Measurements from ENCODE around the gene ERG28. TPM values are rescaled to one million over a fixed set of nuclear protein-coding genes. Genes with fewer than 3 reads are reported as not detected.
"Not testable (repeated sequence)": the region's sequence is repeated elsewhere in the genome, so short reads cannot be mapped to it uniquely, and the experiment has no call there.

The ERG28 gene
- total RNA-seq, 2 experiments from 2014 or later, result 22.9 to 25.1 TPM

DNA sequence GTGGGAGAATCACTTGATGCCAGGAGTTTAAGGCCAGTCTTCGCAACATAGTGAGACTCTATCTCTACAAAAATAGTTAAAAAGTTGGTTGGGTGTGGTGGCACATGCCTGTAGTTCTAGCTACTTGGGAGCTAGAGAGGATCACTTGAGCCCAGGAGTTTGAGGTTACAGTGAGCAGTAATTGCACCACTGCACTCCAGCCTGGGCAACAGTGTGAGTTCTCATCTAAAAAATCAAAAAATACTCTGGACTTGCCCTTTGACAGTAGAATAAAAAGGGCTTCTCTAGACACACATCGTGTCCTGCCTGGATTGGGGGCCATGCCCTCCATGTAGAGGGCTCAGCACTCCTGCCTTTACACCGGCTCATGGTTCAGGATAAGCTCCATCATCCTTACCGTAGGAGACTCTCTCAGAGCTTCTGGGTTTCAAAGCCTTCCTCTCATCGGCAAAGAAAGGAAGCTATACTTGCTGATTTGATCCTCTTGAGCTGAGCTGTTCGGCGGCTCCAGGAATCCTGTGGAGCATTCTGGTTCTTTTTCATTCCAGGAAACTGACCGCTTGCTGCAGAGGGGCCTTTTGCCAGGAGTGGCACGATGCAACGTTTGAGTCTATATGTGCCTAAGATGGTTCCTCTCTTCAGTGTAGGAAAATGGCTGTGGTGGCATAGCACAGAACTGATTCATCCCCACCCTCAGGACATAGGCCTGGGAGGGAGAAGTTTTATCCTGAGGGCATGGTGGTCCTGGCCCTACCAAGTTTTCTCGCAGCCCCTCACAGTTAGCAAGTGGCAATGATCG lies 52.6 kb downstream of the ERG28 start:
- DNase-seq (no peak), ATAC-seq (no peak)
- Mint-ChIP-seq H3K9me3 (ENCODE audit: low read depth) (peaks cover 11% of the 10 kb centered on the region), H3K4me3 (no peak overlapping the region), H3K4me1 (no peaks in the 10 kb centered on the region), H3K27me3 (no peaks in the 10 kb centered on the region), H3K36me3 (peaks cover 6% of the 10 kb centered on the region), H3K27ac (no peak overlapping the region)
- CTCF ChIA-PET, result no interaction called here

DNA sequence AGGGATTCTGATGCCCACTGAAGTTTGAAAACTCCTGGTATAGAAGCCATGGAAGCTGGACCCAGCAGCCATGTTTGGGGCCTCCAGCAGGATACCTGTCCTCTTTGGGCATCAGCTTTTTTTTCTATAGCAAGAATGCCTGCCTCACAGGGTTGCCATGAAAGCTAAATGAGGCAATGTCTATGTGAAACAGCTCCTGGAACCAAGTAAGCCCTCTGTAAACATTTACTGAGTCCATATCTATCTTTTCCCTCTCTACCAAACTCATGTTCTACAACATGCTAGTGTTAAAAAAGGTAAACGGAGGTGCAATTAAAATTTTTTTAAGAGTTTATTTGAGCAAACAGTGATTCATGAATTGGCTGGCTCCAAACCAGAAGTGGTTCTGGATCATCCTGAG lies 53.6 kb downstream of the ERG28 start:
- ATAC-seq, result no peak
- no peaks in the 10 kb centered on the region for H3K4me1 Mint-ChIP-seq
- H3K27me3 Mint-ChIP-seq, result no peaks in the 10 kb centered on the region
- H3K36me3 Mint-ChIP-seq, result peaks cover 5% of the 10 kb centered on the region
- H3K9me3 Mint-ChIP-seq (ENCODE audit: low read depth), result peaks cover 11% of the 10 kb centered on the region
- no peak overlapping the region for H3K27ac Mint-ChIP-seq
- CTCF ChIA-PET, result no interaction called here
- no peak overlapping the region for H3K4me3 Mint-ChIP-seq
- no peak for DNase-seq

GRCh38 chr14:75605916-75606315 lies 54.8 kb downstream of the ERG28 start:
- CTCF ChIA-PET, result no interaction called here
- Mint-ChIP-seq H3K4me1 (no peaks in the 10 kb centered on the region), H3K27me3 (no peaks in the 10 kb centered on the region), H3K4me3 (no peak overlapping the region), H3K36me3 (peaks cover 5% of the 10 kb centered on the region), H3K27ac (no peak overlapping the region), H3K9me3 (ENCODE audit: low read depth) (peaks cover 11% of the 10 kb centered on the region)
- no peak for DNase-seq
- no peak for ATAC-seq

DNA sequence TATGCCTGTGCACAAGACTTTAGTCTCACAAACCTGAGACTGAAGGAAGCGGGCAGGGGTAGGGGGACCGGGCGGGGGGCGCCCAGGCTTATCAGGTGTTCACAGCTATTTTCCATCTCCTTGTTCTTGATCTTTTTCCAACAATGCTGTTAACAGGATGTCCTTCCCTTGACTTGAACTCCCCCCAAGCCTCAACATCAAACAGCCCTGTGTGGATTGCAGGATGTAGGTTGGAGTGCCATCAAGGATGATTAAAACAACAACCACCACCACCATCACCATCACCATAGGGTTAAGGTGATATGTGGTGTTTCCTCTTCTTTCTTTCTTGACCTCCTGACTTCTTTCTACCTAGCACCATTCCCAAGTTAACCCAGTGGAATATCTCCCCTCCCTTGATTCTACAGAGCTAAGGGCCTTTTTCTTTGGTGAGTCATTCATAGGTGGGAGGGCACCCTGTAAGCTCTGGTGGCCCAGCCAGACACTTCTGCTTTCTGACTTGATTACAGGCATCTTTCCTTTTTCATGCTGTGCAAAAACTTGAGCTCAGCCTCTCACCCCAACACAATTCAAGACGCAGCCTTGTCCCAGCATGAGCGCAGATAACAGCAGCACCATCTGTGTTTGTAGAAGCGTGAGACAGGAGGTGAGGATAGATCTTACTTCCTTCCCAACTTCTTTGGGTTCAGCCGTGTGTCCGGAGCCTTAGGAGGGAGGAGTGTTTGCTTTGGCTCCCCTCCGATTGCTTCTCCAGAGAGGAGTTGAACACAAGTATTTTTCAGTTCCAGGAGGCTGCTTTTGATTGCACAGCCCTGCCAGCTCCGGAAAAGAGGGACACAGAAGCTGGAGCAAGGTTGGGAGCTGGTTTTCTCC lies 55.5 kb downstream of the ERG28 start:
- peaks cover 5% of the 10 kb centered on the region for H3K36me3 Mint-ChIP-seq
- DNase-seq, result no peak
- ATAC-seq, result no peak
- H3K9me3 Mint-ChIP-seq (ENCODE audit: low read depth), result peaks cover 11% of the 10 kb centered on the region
- CTCF ChIA-PET, result no interaction called here
- H3K4me3 Mint-ChIP-seq, result no peak overlapping the region
- no peaks in the 10 kb centered on the region for H3K4me1 Mint-ChIP-seq
- no peak overlapping the region for H3K27ac Mint-ChIP-seq
- H3K27me3 Mint-ChIP-seq, result peaks cover 2% of the 10 kb centered on the region

DNA sequence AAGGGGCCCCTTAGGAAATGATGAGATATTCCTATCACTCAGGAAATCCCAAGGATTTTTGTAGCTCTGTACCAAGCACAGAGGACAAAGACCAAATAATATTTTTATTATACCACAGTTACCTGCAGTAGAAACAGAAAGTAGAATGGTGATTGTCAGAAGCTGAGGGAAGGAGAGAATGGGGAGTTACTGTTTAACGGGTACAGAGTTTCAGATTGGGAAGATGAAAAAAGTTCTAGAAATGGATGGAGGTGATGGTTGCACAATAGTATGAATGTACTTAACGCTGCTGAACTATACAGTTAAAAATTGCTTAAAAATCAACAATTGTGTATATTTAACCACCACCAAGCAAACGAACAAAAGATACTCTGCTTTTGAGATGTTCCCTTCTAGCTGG lies 58.2 kb downstream of the ERG28 start:
- DNase-seq (no peak), ATAC-seq (no peak)
- CTCF ChIA-PET, result no interaction called here
- peaks cover 3% of the 10 kb centered on the region for H3K36me3 Mint-ChIP-seq
- peaks cover 3% of the 10 kb centered on the region for H3K9me3 Mint-ChIP-seq (ENCODE audit: low read depth)
- no peak overlapping the region for H3K4me3 Mint-ChIP-seq
- peaks cover 2% of the 10 kb centered on the region for H3K27me3 Mint-ChIP-seq
- no peak overlapping the region for H3K27ac Mint-ChIP-seq
- no peaks in the 10 kb centered on the region for H3K4me1 Mint-ChIP-seq

- ATAC-seq; DNase-seq; H3K27me3 Mint-ChIP-seq; H3K36me3 Mint-ChIP-seq; H3K9me3 Mint-ChIP-seq (ENCODE audit: low read depth); H3K4me1 Mint-ChIP-seq; H3K27ac Mint-ChIP-seq; CTCF ChIA-PET; H3K4me3 Mint-ChIP-seq: not testable (repeated sequence)
Measured at GRCh38 chr14:75601061-75601460, 59.6 kb downstream of the ERG28 start.

DNA sequence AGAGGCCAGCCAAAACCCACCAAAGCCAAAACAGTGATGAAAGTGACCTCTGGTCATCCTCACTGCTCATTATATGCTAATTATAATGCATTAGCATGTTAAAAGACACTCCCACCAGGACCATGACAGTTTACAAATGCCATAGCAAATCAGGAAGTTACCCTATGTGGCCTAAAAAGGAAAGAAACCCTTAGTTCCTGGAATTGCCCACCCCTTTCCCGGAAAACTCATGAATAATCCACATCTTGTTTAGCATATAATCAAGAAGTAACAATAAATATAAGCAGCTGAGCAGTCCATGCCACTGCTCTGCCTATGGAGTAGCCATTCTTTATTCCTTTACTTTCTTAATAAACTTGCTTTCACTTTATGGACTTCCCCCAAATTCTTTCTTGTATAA lies 60.6 kb downstream of the ERG28 start:
- H3K27me3 Mint-ChIP-seq; H3K27ac Mint-ChIP-seq; H3K4me3 Mint-ChIP-seq; CTCF ChIA-PET; ATAC-seq; H3K4me1 Mint-ChIP-seq; H3K9me3 Mint-ChIP-seq (ENCODE audit: low read depth); DNase-seq; H3K36me3 Mint-ChIP-seq: not testable (repeated sequence)

Other genes starting within 250 kb of the ERG28 start
- 1 to 10 TPM in 1 of 2 experiments, under 1 TPM in 1; 0.75 to 1.1 TPM for gene JDP2, start 232.9 kb downstream of the ERG28 start, total RNA-seq
- gene BATF, start 138.4 kb downstream of the ERG28 start, total RNA-seq, result 10 to 100 TPM; 74.6 to 81.3 TPM
- 1 to 10 TPM; 2.1 to 5.8 TPM for gene FLVCR2, start 82.3 kb downstream of the ERG28 start, total RNA-seq
- gene TTLL5, start 370 bp upstream of the ERG28 start, total RNA-seq, result 10 to 100 TPM; 28.9 to 43.4 TPM